SK-N-SH (cell line): ENCODE data around the gene MDH1.

Experiments
- CTCF ChIP-seq: fragments of 200-600 bp; sonication (generic); IDR thresholded peaks from 2 replicates; pipeline ENCODE4 v1.6.1; 2017; ENCODE audit warnings: antibody characterized with exemption, mild to moderate bottlenecking, moderate library complexity
- FOXJ3 ChIP-seq: sonication (generic); formaldehyde crosslinking; IDR thresholded peaks from 2 replicates; pipeline ENCODE4 v1.5.1; 2020; ENCODE audit warnings: mild to moderate bottlenecking, missing genetic modification reagents
- FOXM1 ChIP-seq: IDR thresholded peaks from 2 replicates; pipeline ENCODE4 v1.4.0; 2012; ENCODE audit warnings: low read depth, mild to moderate bottlenecking
- GABPA ChIP-seq: IDR thresholded peaks from 2 replicates; pipeline ENCODE4 v1.4.0; 2012; ENCODE audit warnings: low read depth, mild to moderate bottlenecking
- MAX ChIP-seq: IDR thresholded peaks from 2 replicates; pipeline ENCODE4 v1.4.0; 2012; ENCODE audit warnings: low read depth
- SIN3A ChIP-seq: IDR thresholded peaks from 2 replicates; pipeline ENCODE4 v1.6.1; 2012; ENCODE audit warnings: low read depth, mild to moderate bottlenecking, low read length, moderate library complexity, borderline replicate concordance
- SMC3 ChIP-seq: IDR thresholded peaks from 2 replicates; pipeline ENCODE4 v1.6.1; 2012; ENCODE audit warnings: low read depth, low read length, improper control_type of control experiment
- TAF1 ChIP-seq: IDR thresholded peaks from 2 replicates; pipeline ENCODE4 v1.6.1; 2012; ENCODE audit warnings: low read depth, mild to moderate bottlenecking, low read length, moderate library complexity, borderline replicate concordance

DNA sequence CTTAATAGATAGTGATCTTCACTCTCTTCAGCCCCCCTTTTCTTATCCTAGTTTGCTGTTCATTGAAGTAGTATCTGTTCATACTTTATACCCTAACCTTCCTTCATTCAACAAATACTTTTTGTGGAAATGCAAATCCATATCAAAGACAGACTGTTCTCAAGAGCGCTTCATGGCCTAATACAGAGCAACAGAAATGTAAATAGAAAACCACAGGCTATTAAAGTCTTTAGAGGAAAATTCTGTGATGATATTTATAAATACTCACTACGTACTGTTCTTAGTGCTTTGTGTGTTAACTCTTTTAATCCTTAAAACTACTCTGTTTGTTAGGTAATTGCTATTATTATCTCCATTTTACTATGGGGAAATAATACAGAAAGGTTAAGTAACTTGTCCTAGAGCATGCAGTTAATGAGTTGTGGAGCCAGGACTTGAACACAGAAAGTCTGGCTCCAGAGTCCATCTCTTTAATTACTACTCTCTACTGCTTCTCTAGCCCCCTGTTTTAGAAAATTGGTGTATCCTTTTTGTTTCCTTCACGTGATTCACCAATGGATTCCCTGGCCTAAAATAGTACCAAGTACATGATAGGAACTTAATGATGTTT lies 2.9 kb downstream of the MDH1 start:
- TF ChIP-seq CTCF (no peak), SMC3 (no peak), FOXJ3 (no peak), GABPA (no peak), FOXM1 (no peak), MAX (no peak), SIN3A (no peak), TAF1 (no peak)
